Endothelial cell of umbilical vein (primary cell): ENCODE data around the gene EDEM2. TPM values are rescaled to one million over a fixed set of nuclear protein-coding genes. Genes with fewer than 3 reads are reported as not detected.
A peak's percentile ranks its signal among the peaks of the same experiment; 100 is the strongest.

ENCODE experiments used
- BruUV-seq: library from RNA; stranded (reverse); fragments of 400-500 nt; replicated peaks from 2 replicates; lab custom pipeline; 2021; lab: Mats Ljungman, UMichigan
- CTCF ChIA-PET: fragments of 300-600, 350-600 bp; sonication (Branson Sonifier 250); formaldehyde crosslinking; loops from one replicate; lab custom pipeline; 2021; ENCODE audit warnings: antibody characterized with exemption, inconsistent platforms; lab: Charles Lee
- POLR2A ChIA-PET: fragments of 300-600, 350-600 bp; sonication (Branson Sonifier 250); formaldehyde crosslinking; loops from one replicate; lab custom pipeline; 2021; ENCODE audit warnings: antibody characterized with exemption, inconsistent platforms; lab: Charles Lee
- DNase-seq: peaks from one replicate; pipeline ENCODE4 v3.0.0-alpha.2; 2011; ENCODE audit warnings: low read depth, low spot score
- FAIRE-seq: peaks from 2 replicates; lab custom pipeline; 2011; peaks lifted over from hg19 to GRCh38; lab: Jason Lieb, UNC
- H2AFZ ChIP-seq: 2 replicates; pipeline ENCODE4 v1.6.0; 2012; ENCODE audit warnings: low read depth, low read length, control low read depth, inconsistent platforms
- H3K27ac ChIP-seq: 2 replicates; pipeline ENCODE4 v1.5.1; 2011; ENCODE audit warnings: low read depth, mild to moderate bottlenecking, control low read depth, low read length, moderate library complexity; ENCODE audit not compliant: insufficient read depth
- H3K27me3 ChIP-seq, 2 experiments: 2 replicates each; pipeline versions ENCODE4 v1.6.0 to v1.6.1; 2011; ENCODE audit warnings: low read length in 2 of 2, mixed read lengths in 1 of 2; ENCODE audit not compliant: control insufficient read depth in 2 of 2, insufficient read depth in 2 of 2
- H3K36me3 ChIP-seq, 2 experiments: 2 replicates in 1 of 2; 3 replicates in 1 of 2; pipeline ENCODE4 v1.5.1; 2011; ENCODE audit warnings: low read length in 2 of 2, mild to moderate bottlenecking in 1 of 2, moderate library complexity in 1 of 2; ENCODE audit not compliant: control insufficient read depth in 2 of 2, insufficient read depth in 2 of 2; ENCODE audit errors: extremely low read depth in 1 of 2
- H3K4me1 ChIP-seq: 3 replicates; pipeline ENCODE4 v1.5.1; 2011; ENCODE audit warnings: mild to moderate bottlenecking, low read length; ENCODE audit not compliant: control insufficient read depth, insufficient read depth; ENCODE audit errors: extremely low read depth
- H3K4me2 ChIP-seq: 2 replicates; pipeline ENCODE4 v1.6.1; 2011; ENCODE audit warnings: low read length, control low read depth, mixed read lengths; ENCODE audit not compliant: insufficient read depth
- H3K4me3 ChIP-seq, 3 experiments: fragments of 200-600 bp in 1 of 3; sonication (generic), shearing (Covaris generic) in 1 of 3; replicated peaks in 1 of 3; 2 replicates each; pipeline ENCODE4 v1.5.1; 2011 to 2016; ENCODE audit warnings: control low read depth in 3 of 3, low read length in 3 of 3, mild to moderate bottlenecking in 2 of 3, inconsistent platforms in 1 of 3, low read depth in 1 of 3, moderate library complexity in 1 of 3; ENCODE audit not compliant: insufficient read depth in 1 of 3
- H3K79me2 ChIP-seq: 2 replicates; pipeline ENCODE4 v1.6.0; 2012; ENCODE audit warnings: low read length, inconsistent platforms; ENCODE audit not compliant: control insufficient read depth, insufficient read depth
- H3K9ac ChIP-seq: replicated peaks from 2 replicates; pipeline ENCODE3; 2011; ENCODE audit warnings: low read length, control low read depth; ENCODE audit not compliant: insufficient read depth; ENCODE audit errors: extremely low read depth
- H3K9me1 ChIP-seq: replicated peaks from 3 replicates; pipeline ENCODE4 v1.6.0; 2011; ENCODE audit warnings: mild to moderate bottlenecking, low read length; ENCODE audit not compliant: control insufficient read depth, insufficient read depth; ENCODE audit errors: extremely low read depth
- H3K9me3 ChIP-seq: replicated peaks from 2 replicates; pipeline ENCODE4 v1.5.1; 2012; ENCODE audit warnings: low read length, inconsistent platforms; ENCODE audit not compliant: control insufficient read depth, insufficient read depth
- H4K20me1 ChIP-seq: replicated peaks from 2 replicates; pipeline ENCODE3; 2011; ENCODE audit warnings: mild to moderate bottlenecking, low read length; ENCODE audit not compliant: control insufficient read depth, insufficient read depth; ENCODE audit errors: extremely low read depth
- EZH2 ChIP-seq: IDR thresholded peaks from 2 replicates; pipeline ENCODE4 v1.6.1; 2012; ENCODE audit warnings: borderline replicate concordance, low read depth, mild to moderate bottlenecking, moderate library complexity, low read length, inconsistent platforms; ENCODE audit not compliant: severe bottlenecking
- FOS ChIP-seq: IDR thresholded peaks from 2 replicates; pipeline ENCODE4 v1.6.1; 2011; ENCODE audit warnings: mild to moderate bottlenecking, low read length, moderate library complexity, borderline replicate concordance; ENCODE audit not compliant: insufficient read depth
- GATA2 ChIP-seq: IDR thresholded peaks from 2 replicates; pipeline ENCODE4 v1.7.0; 2011; ENCODE audit warnings: low read depth, mild to moderate bottlenecking, moderate library complexity, mixed read lengths, low read length; ENCODE audit not compliant: insufficient read length, insufficient read depth
- JUN ChIP-seq: IDR thresholded peaks from 2 replicates; pipeline ENCODE4 v1.6.1; 2011; ENCODE audit warnings: borderline replicate concordance, low read depth; ENCODE audit not compliant: insufficient read length, insufficient read depth
- MYC ChIP-seq: IDR thresholded peaks from one replicate; pipeline ENCODE4 v1.6.1; 2011; ENCODE audit warnings: mild to moderate bottlenecking, low read depth, low read length
- POLR2A ChIP-seq: IDR thresholded peaks from 2 replicates; pipeline ENCODE4 v1.6.1; 2012; ENCODE audit warnings: low read depth, mild to moderate bottlenecking, control low read depth, low read length
- POLR2AphosphoS5 ChIP-seq: IDR thresholded peaks from 2 replicates; pipeline ENCODE4 v1.6.1; 2012; ENCODE audit warnings: low read depth, mild to moderate bottlenecking, control low read depth, low read length, moderate library complexity; ENCODE audit not compliant: insufficient read depth
- dilution Hi-C: fragments of 300-500 bp; cut with MboI; formaldehyde crosslinking; loops from one replicate; pipeline ENCODE4 v1.15.0; 2019; ENCODE audit warnings: low sequenced_read_pairs; ENCODE audit not compliant: extremely low pct_ligation_motif_present
- intact Hi-C: fragments of 100-400 bp; cut with micrococcal nuclease; formaldehyde crosslinking; loops from one replicate; pipeline ENCODE4 v1.10.0; 2022
- polyA plus RNA-seq, 4 experiments: library from polyadenylated mRNA; depleted of rRNA in 3 of 4; stranded (reverse) in 3 of 4; unstranded in 1 of 4; fragments of >200 nt; gene quantifications; 2 replicates each; pipeline versions ENCODE4 v1.2.1 to v1.2.3, GENCODE V29; 2011 to 2012; ENCODE audit warnings: missing spikeins in 1 of 4
- total RNA-seq: library from RNA; stranded (reverse); gene quantifications from 2 replicates; pipeline ENCODE4 v1.2.3, GENCODE V29; 2021
- TF ChIP-seq, protein P1 (sequence below), 2 donors: IDR thresholded peaks; 1 replicate in 1 of 2; 2 replicates in 1 of 2; pipeline ENCODE4 v1.5.1; 2011; ENCODE audit warnings: low read length in 2 of 2, mild to moderate bottlenecking in 2 of 2, moderate library complexity in 2 of 2, control low read depth in 1 of 2, inconsistent platforms in 1 of 2, low read depth in 1 of 2; ENCODE audit not compliant: insufficient read depth in 1 of 2; ENCODE audit errors: extremely low read depth in 1 of 2
- TF ChIP-seq, protein P2 (sequence below): IDR thresholded peaks from 2 replicates; pipeline ENCODE4 v1.6.1; 2011; ENCODE audit not compliant: insufficient read depth, insufficient read length

Gene EDEM2
- total and polyA plus RNA-seq, 2 donors (not counting 3 experiments of a cell fraction or from before 2014, with no cell fraction given), result 29.1 to 39.5 TPM

DNA sequence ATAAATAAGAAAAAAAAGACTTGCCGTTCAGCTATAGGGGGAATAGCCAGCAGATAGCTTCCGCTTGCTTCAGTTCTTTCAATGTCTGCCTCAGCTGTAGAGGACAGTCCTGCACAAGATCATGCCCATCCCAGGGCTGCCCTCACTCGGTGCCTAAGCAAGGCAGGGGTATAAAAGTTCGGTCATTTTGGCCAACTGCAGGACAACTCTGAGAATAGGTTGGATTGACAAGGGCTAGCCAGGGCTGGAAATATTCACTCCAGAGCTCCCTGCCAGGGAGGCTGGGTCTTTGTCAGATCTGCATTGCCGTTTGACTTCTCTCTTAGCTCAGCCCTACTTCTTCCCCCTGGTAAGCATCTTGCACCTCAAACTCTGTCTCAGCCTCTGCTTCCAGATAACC lies 33.1 kb upstream of the EDEM2 start:
- H3K4me3 ChIP-seq, result no peak overlapping the region
- FAIRE-seq (no peak), DNase-seq (no peak)
- H3K9ac ChIP-seq, result no peak overlapping the region
- TF ChIP-seq EZH2 (no peak), FOS (no peak), POLR2A (peak; percentile 38), POLR2AphosphoS5 (peak; percentile 57), JUN (no peak), GATA2 (no peak), MYC (no peak)
- TF ChIP-seq, protein P1, sequence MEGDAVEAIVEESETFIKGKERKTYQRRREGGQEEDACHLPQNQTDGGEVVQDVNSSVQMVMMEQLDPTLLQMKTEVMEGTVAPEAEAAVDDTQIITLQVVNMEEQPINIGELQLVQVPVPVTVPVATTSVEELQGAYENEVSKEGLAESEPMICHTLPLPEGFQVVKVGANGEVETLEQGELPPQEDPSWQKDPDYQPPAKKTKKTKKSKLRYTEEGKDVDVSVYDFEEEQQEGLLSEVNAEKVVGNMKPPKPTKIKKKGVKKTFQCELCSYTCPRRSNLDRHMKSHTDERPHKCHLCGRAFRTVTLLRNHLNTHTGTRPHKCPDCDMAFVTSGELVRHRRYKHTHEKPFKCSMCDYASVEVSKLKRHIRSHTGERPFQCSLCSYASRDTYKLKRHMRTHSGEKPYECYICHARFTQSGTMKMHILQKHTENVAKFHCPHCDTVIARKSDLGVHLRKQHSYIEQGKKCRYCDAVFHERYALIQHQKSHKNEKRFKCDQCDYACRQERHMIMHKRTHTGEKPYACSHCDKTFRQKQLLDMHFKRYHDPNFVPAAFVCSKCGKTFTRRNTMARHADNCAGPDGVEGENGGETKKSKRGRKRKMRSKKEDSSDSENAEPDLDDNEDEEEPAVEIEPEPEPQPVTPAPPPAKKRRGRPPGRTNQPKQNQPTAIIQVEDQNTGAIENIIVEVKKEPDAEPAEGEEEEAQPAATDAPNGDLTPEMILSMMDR (IDR thresholded peaks at IDR 0.05; ENCODE audit: extremely low read depth in 1 of 2, insufficient read depth in 1 of 2, low read depth in 1 of 2, low read length in 2 of 2), result no peak
- TF ChIP-seq, protein P2, sequence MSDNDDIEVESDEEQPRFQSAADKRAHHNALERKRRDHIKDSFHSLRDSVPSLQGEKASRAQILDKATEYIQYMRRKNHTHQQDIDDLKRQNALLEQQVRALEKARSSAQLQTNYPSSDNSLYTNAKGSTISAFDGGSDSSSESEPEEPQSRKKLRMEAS, result no peak
- CTCF ChIA-PET, result interaction anchor here (2.3 to 2.4 kb wide), 2 partner anchors 28 to 35 kb away, joined by 6 to 11 read pairs; no protein-coding TSS in a partner anchor
- no peak overlapping the region for H3K27ac ChIP-seq
- peaks cover 20 to 21% of the 10 kb centered on the region in 2 experiments for H3K36me3 ChIP-seq
- H3K4me1 ChIP-seq, result no peaks in the 10 kb centered on the region
- no peaks in the 10 kb centered on the region for H3K9me1 ChIP-seq
- H3K4me2 ChIP-seq, result no peak overlapping the region
- intact Hi-C loops (no loop called here), dilution Hi-C loops (no loop called here)
- H3K79me2 ChIP-seq, result peaks cover 6% of the 10 kb centered on the region
- H2AFZ ChIP-seq, result no peak overlapping the region
- no peaks in the 10 kb centered on the region for H4K20me1 ChIP-seq
- no peaks in the 10 kb centered on the region for H3K27me3 ChIP-seq
- POLR2A ChIA-PET, result no interaction called here
- BruUV-seq, result no TSS peak
- no peaks in the 10 kb centered on the region for H3K9me3 ChIP-seq
